Lower lobe of right lung (tissue), 2 donors: ENCODE measurements around the gene DYRK1A. TPM values are rescaled to one million over a fixed set of nuclear protein-coding genes. Genes with fewer than 3 reads are reported as not detected.

Experiments used
- ATAC-seq, 2 donors: fragments of 200-7000 bp; cut with Tn5 transposase; one replicate each; pipeline ENCODE4 v1.9.1; 2020 to 2022; ENCODE audit warnings: mild to moderate bottlenecking in 2 of 2, moderate library complexity in 2 of 2
- DNase-seq: peaks from one replicate; pipeline ENCODE4 v3.0.0-alpha.2; 2020
- H3K27ac ChIP-seq: fragments of 200-600 bp; one replicate; pipeline ENCODE4 v1.8.0; 2022
- H3K27me3 ChIP-seq: fragments of 200-600 bp; one replicate; pipeline ENCODE4 v1.8.0; 2022; ENCODE audit warnings: low read depth
- H3K36me3 ChIP-seq: fragments of 200-600 bp; one replicate; pipeline ENCODE4 v1.8.0; 2022; ENCODE audit warnings: mild to moderate bottlenecking
- H3K4me1 ChIP-seq: fragments of 200-600 bp; one replicate; pipeline ENCODE4 v1.8.0; 2022
- H3K4me3 ChIP-seq: fragments of 200-600 bp; one replicate; pipeline ENCODE4 v1.8.0; 2022; ENCODE audit warnings: mild to moderate bottlenecking
- H3K9me3 ChIP-seq: fragments of 200-600 bp; one replicate; pipeline ENCODE4 v1.8.0; 2022
- CTCF ChIP-seq: fragments of 200-600 bp; IDR thresholded peaks from one replicate; pipeline ENCODE4 v1.8.0; 2022; ENCODE audit warnings: antibody characterized with exemption, mild to moderate bottlenecking
- intact Hi-C: fragments of 100-400 bp; cut with DNase I; formaldehyde crosslinking; loops from one replicate; pipeline ENCODE4 v1.11.0; 2022
- total RNA-seq: library from RNA; stranded (reverse); fragmentation: NEBNext Ultra II Directional; extraction: Animal tissue kit (Norgen Biotek cat#: 25700); gene quantifications from one replicate; pipeline ENCODE4 v1.2.1, GENCODE V29; 2021
- donor health status: DM: no; HTN: yes; CAD: no; lungs with severe emphysema.

The DYRK1A gene
- total RNA-seq, 1 donor from 2014 or later, result 67.7 TPM

- Histone ChIP-seq H3K27me3 (no peaks in the 10 kb centered on the region), H3K9me3 (no peaks in the 10 kb centered on the region), H3K4me3 (no peak overlapping the region), H3K4me1 (peaks cover 26% of the 10 kb centered on the region), H3K27ac (no peak overlapping the region), H3K36me3 (no peaks in the 10 kb centered on the region)
- no peak for ATAC-seq
- intact Hi-C loops, result no loop called here
- DNase-seq, result no peak
- TF ChIP-seq CTCF, result no peak
Observed at GRCh38 chr21:37561941-37562919, 195.7 kb downstream of the DYRK1A start.

- ATAC-seq, result peak; percentile 12 to 31
- H3K27me3 ChIP-seq, result no peaks in the 10 kb centered on the region
- no peaks in the 10 kb centered on the region for H3K36me3 ChIP-seq
- peak overlapping the region; percentile 75 for H3K4me3 ChIP-seq
- H3K4me1 ChIP-seq, result peaks cover 26% of the 10 kb centered on the region
- no peaks in the 10 kb centered on the region for H3K9me3 ChIP-seq
- peak; percentile 57 for DNase-seq
- intact Hi-C loops, result no loop called here
- H3K27ac ChIP-seq, result peak overlapping the region; percentile 93
- no peak for TF ChIP-seq CTCF
Observed at GRCh38 chr21:37562920-37563640, 196.5 kb downstream of the DYRK1A start.

- intact Hi-C loops, result no loop called here
- peak; percentile 47 for TF ChIP-seq CTCF
- DNase-seq (peak; percentile 96), ATAC-seq (peak; percentile 98 to 99)
- Histone ChIP-seq H3K27ac (peak overlapping the region; percentile 93), H3K9me3 (no peaks in the 10 kb centered on the region), H3K4me3 (peak overlapping the region; percentile 75), H3K4me1 (peaks cover 26% of the 10 kb centered on the region), H3K27me3 (no peaks in the 10 kb centered on the region), H3K36me3 (no peaks in the 10 kb centered on the region)
Observed at GRCh38 chr21:37563641-37564340, 197.2 kb downstream of the DYRK1A start.

- peak; percentile 68 for DNase-seq
- Histone ChIP-seq H3K4me1 (peaks cover 26% of the 10 kb centered on the region), H3K36me3 (no peaks in the 10 kb centered on the region), H3K9me3 (no peaks in the 10 kb centered on the region), H3K4me3 (peak overlapping the region; percentile 75), H3K27ac (peak overlapping the region; percentile 93), H3K27me3 (no peaks in the 10 kb centered on the region)
- TF ChIP-seq CTCF, result no peak
- intact Hi-C loops, result no loop called here
- peak; percentile 80 to 85 for ATAC-seq
Observed at GRCh38 chr21:37564341-37564923, 197.9 kb downstream of the DYRK1A start.
